Measurements from ENCODE around the gene PUS1.
"Not testable (repeated sequence)": the region's sequence is repeated elsewhere in the genome, so short reads cannot be mapped to it uniquely, and the experiment has no call there.

The PUS1 gene

GRCh38 chr12:131965073-131965472 is 36.0 kb downstream of the PUS1 start:
- DNase-seq = no peak

- DNase-seq = no peak
These were observed 42.1 kb downstream of the PUS1 start for GRCh38 chr12:131971226-131971625.

- no peak for DNase-seq
These were observed 46.2 kb downstream of the PUS1 start for GRCh38 chr12:131975228-131975627.

- no peak for DNase-seq
These were observed 50.5 kb downstream of the PUS1 start for GRCh38 chr12:131979606-131980005.

- no peak for DNase-seq
These were observed 51.2 kb downstream of the PUS1 start for GRCh38 chr12:131980263-131980662.

- no peak for DNase-seq
These were observed 52.3 kb downstream of the PUS1 start for GRCh38 chr12:131981388-131981787.

GRCh38 chr12:131982041-131982440 is 53.0 kb downstream of the PUS1 start:
- no peak for DNase-seq

GRCh38 chr12:131983026-131983425 is 54.0 kb downstream of the PUS1 start:
- no peak for DNase-seq

GRCh38 chr12:131983554-131983953 is 54.5 kb downstream of the PUS1 start:
- DNase-seq = no peak

GRCh38 chr12:131984334-131984733 is 55.3 kb downstream of the PUS1 start:
- no peak for DNase-seq

- DNase-seq = not testable (repeated sequence)
These were observed 56.4 kb downstream of the PUS1 start for GRCh38 chr12:131985510-131985875.

- DNase-seq = no peak
These were observed 57.3 kb downstream of the PUS1 start for GRCh38 chr12:131986361-131986760.

GRCh38 chr12:131986910-131987309 is 57.8 kb downstream of the PUS1 start:
- no peak for DNase-seq

GRCh38 chr12:131987552-131987951 is 58.5 kb downstream of the PUS1 start:
- DNase-seq = no peak

GRCh38 chr12:131988054-131988796 is 59.1 kb downstream of the PUS1 start:
- DNase-seq = no peak

GRCh38 chr12:131989021-131989420 is 59.9 kb downstream of the PUS1 start:
- no peak for DNase-seq

GRCh38 chr12:131990066-131990979 is 61.2 kb downstream of the PUS1 start:
- no peak for DNase-seq

- no peak for DNase-seq
These were observed 61.9 kb downstream of the PUS1 start for GRCh38 chr12:131990980-131991305.

GRCh38 chr12:131991816-131992430 is 62.8 kb downstream of the PUS1 start:
- DNase-seq = no peak

- no peak for DNase-seq
These were observed 65.5 kb downstream of the PUS1 start for GRCh38 chr12:131994589-131994988.
